Neural progenitor cell (in vitro differentiated cells): ENCODE results near the gene SLC1A1. TPM values are rescaled to one million over a fixed set of nuclear protein-coding genes. Genes with fewer than 3 reads are reported as not detected.
"Not testable (repeated sequence)": the region's sequence is repeated elsewhere in the genome, so short reads cannot be mapped to it uniquely, and the experiment has no call there.

Source experiments
- DNase-seq: peaks from one replicate; pipeline ENCODE4 v3.0.0-alpha.2; 2016; ENCODE audit warnings: low spot score
- H2AFZ ChIP-seq: fragments of 200-600 bp; sonication (generic); replicated peaks from 2 replicates; pipeline ENCODE4 v1.6.1; 2016; ENCODE audit warnings: antibody characterized with exemption
- H3F3A ChIP-seq: fragments of 200-600 bp; sonication (generic); 2 replicates; pipeline ENCODE4 v1.6.1; 2016; ENCODE audit warnings: antibody characterized with exemption, low read depth
- H3K27ac ChIP-seq: fragments of 200-600 bp; sonication (generic); 2 replicates; pipeline ENCODE4 v1.5.1; 2016; ENCODE audit warnings: mild to moderate bottlenecking
- H3K27me3 ChIP-seq: fragments of 200-600 bp; sonication (generic); 2 replicates; pipeline ENCODE4 v1.6.1; 2016; ENCODE audit warnings: mild to moderate bottlenecking, moderate library complexity
- H3K36me3 ChIP-seq: fragments of 200-600 bp; sonication (generic); 2 replicates; pipeline ENCODE4 v1.5.1; 2016
- H3K4me1 ChIP-seq: fragments of 200-600 bp; sonication (generic); 2 replicates; pipeline ENCODE4 v1.6.1; 2016; ENCODE audit warnings: mixed run types
- H3K4me2 ChIP-seq: fragments of 200-600 bp; sonication (generic); 2 replicates; pipeline ENCODE4 v1.6.1; 2016
- H3K4me3 ChIP-seq: fragments of 200-600 bp; sonication (generic); 2 replicates; pipeline ENCODE4 v1.5.1; 2016
- H3K79me2 ChIP-seq: fragments of 200-600 bp; sonication (generic); 2 replicates; pipeline ENCODE4 v1.6.1; 2016; ENCODE audit warnings: low read depth
- H3K9ac ChIP-seq: fragments of 200-600 bp; sonication (generic); 2 replicates; pipeline ENCODE4 v1.6.1; 2016
- H3K9me3 ChIP-seq: fragments of 200-600 bp; sonication (generic); 2 replicates; pipeline ENCODE4 v1.5.1; 2016; ENCODE audit warnings: low read depth
- H4K20me1 ChIP-seq: fragments of 200-600 bp; sonication (generic); 2 replicates; pipeline ENCODE4 v1.6.1; 2016; ENCODE audit warnings: low read depth
- H3K27ac Mint-ChIP-seq: 3 replicates; pipeline ENCODE4 v1.8.0; 2021; ENCODE audit warnings: mixed read lengths
- H3K27me3 Mint-ChIP-seq: 2 replicates; pipeline ENCODE4 v1.8.0; 2022; ENCODE audit warnings: low read depth, mild to moderate bottlenecking, inconsistent platforms, moderate library complexity, mixed read lengths; ENCODE audit not compliant: insufficient read depth
- H3K36me3 Mint-ChIP-seq: 3 replicates; pipeline ENCODE4 v1.8.0; 2021; ENCODE audit warnings: mixed read lengths
- H3K4me1 Mint-ChIP-seq: 3 replicates; pipeline ENCODE4 v1.8.0; 2021; ENCODE audit warnings: mixed read lengths
- H3K4me3 Mint-ChIP-seq: 3 replicates; pipeline ENCODE4 v1.8.0; 2021; ENCODE audit warnings: mild to moderate bottlenecking, moderate library complexity, mixed read lengths
- H3K9me3 Mint-ChIP-seq: 3 replicates; pipeline ENCODE4 v1.8.0; 2020; ENCODE audit warnings: mixed read lengths
- EZH2 ChIP-seq: fragments of 200-600 bp; sonication (generic); IDR thresholded peaks from 2 replicates; pipeline ENCODE4 v1.6.1; 2017; ENCODE audit warnings: antibody characterized with exemption, mild to moderate bottlenecking, moderate library complexity
- EZH2phosphoT487 ChIP-seq: fragments of 200-600 bp; sonication (generic); IDR thresholded peaks from 2 replicates; pipeline ENCODE4 v1.6.1; 2017; ENCODE audit warnings: antibody characterized with exemption
- total RNA-seq: library from RNA; depleted of rRNA; stranded (reverse); fragments of >200 nt; gene quantifications from 2 replicates; pipeline ENCODE4 v1.2.3, GENCODE V29; 2015; ENCODE audit warnings: low replicate concordance
- TF ChIP-seq, protein P1 (sequence below): fragments of 200-600 bp; sonication (generic); IDR thresholded peaks from 2 replicates; pipeline ENCODE4 v1.5.1; 2017; ENCODE audit warnings: antibody characterized with exemption, mild to moderate bottlenecking

Gene SLC1A1
- total RNA-seq, 1 donor from 2014 or later, result 16.2 TPM

DNA sequence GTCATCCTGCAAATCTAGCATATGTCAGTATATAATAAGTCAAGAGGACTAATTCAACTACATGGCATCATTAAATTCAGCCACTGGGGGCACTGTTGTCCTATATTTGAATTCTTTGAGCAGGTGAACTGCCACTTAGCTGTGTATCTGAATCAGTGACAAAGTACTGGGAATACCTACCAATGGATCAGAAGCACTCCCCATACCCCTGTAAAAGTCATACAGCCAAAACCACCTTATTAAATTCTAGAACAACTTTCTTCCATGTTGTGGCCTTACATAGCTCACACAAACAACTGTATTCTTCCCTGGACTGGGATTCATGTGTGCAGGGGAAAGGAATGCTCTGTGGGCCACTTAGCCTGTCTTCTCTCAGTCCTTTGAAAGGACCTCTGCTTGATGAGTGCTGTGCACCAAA lies 114.4 kb downstream of the SLC1A1 start:
- no peak overlapping the region for H3K27ac Mint-ChIP-seq
- no peaks in the 10 kb centered on the region for H3K36me3 ChIP-seq
- TF ChIP-seq EZH2phosphoT487, result no peak
- TF ChIP-seq, protein P1, sequence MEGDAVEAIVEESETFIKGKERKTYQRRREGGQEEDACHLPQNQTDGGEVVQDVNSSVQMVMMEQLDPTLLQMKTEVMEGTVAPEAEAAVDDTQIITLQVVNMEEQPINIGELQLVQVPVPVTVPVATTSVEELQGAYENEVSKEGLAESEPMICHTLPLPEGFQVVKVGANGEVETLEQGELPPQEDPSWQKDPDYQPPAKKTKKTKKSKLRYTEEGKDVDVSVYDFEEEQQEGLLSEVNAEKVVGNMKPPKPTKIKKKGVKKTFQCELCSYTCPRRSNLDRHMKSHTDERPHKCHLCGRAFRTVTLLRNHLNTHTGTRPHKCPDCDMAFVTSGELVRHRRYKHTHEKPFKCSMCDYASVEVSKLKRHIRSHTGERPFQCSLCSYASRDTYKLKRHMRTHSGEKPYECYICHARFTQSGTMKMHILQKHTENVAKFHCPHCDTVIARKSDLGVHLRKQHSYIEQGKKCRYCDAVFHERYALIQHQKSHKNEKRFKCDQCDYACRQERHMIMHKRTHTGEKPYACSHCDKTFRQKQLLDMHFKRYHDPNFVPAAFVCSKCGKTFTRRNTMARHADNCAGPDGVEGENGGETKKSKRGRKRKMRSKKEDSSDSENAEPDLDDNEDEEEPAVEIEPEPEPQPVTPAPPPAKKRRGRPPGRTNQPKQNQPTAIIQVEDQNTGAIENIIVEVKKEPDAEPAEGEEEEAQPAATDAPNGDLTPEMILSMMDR, result peak; percentile 76
- TF ChIP-seq EZH2, result no peak
- H2AFZ ChIP-seq, result peak overlapping the region; percentile 82
- H3K27me3 ChIP-seq, result no peaks in the 10 kb centered on the region
- no peaks in the 10 kb centered on the region for H3K79me2 ChIP-seq
- no peaks in the 10 kb centered on the region for H3K9me3 Mint-ChIP-seq
- H3K4me3 Mint-ChIP-seq, result no peak overlapping the region
- no peak overlapping the region for H3K4me3 ChIP-seq
- H3K9me3 ChIP-seq, result no peaks in the 10 kb centered on the region
- no peak overlapping the region for H3K27ac ChIP-seq
- H3K4me1 ChIP-seq, result peaks cover 15% of the 10 kb centered on the region
- H4K20me1 ChIP-seq, result no peaks in the 10 kb centered on the region
- peaks cover 10% of the 10 kb centered on the region for H3F3A ChIP-seq
- peak; percentile 78 for DNase-seq
- no peaks in the 10 kb centered on the region for H3K4me1 Mint-ChIP-seq
- H3K36me3 Mint-ChIP-seq, result no peaks in the 10 kb centered on the region
- H3K9ac ChIP-seq, result no peak overlapping the region
- H3K4me2 ChIP-seq, result no peak overlapping the region
- no peaks in the 10 kb centered on the region for H3K27me3 Mint-ChIP-seq

DNA sequence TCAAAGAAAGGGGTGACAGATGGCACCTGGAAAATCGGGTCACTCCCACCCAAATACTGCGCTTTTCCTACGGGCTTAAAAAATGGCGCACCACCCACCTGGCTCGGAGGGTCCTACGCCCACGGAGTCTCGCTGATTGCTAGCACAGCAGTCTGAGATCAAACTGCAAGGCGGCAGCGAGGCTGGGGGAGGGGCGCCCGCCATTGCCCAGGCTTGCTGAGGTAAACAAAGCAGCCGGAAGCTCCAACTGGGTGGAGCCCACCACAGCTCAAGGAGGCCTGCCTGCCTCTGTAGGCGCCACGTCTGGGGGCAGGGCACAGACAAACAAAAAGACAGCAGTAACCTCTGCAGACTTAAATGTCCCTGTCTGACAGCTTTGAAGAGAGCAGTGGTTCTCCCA lies 115.8 kb downstream of the SLC1A1 start:
- H3K27ac ChIP-seq, H3K9me3 ChIP-seq, H3K27ac Mint-ChIP-seq, H3K4me3 ChIP-seq, H3K4me1 Mint-ChIP-seq, H3K79me2 ChIP-seq, H3K4me2 ChIP-seq, H3K4me3 Mint-ChIP-seq, H3K9ac ChIP-seq, H3K9me3 Mint-ChIP-seq, H4K20me1 ChIP-seq, DNase-seq, H3K27me3 ChIP-seq, H3K27me3 Mint-ChIP-seq, H3K36me3 Mint-ChIP-seq, H3K36me3 ChIP-seq, H2AFZ ChIP-seq, H3K4me1 ChIP-seq: not testable (repeated sequence)
- peaks cover 10% of the 10 kb centered on the region for H3F3A ChIP-seq

DNA sequence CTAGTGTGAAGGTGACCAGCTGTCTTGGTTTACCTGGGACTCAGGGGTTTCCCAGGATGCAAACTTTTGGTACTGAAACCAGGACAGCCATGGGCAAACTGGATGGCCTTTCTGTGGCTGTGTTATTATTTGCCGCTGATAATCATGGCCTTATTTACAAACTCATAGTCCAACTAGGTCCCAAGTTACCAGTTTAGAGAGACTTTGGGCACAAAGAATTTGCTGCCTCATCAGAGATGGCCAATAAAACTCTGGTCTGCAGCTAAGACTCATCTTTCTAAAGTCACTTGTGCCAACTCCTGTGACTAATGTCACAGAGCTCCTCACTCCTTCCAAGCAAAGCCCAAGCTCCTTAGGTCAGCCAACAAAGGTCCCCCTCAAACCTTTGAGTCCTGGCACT lies 124.4 kb downstream of the SLC1A1 start:
- no peaks in the 10 kb centered on the region for H4K20me1 ChIP-seq
- no peak overlapping the region for H3K4me3 ChIP-seq
- no peak overlapping the region for H3K9ac ChIP-seq
- H3K27ac ChIP-seq, result no peak overlapping the region
- peaks cover 4% of the 10 kb centered on the region for H3K4me1 ChIP-seq
- no peaks in the 10 kb centered on the region for H3F3A ChIP-seq
- TF ChIP-seq EZH2phosphoT487, result no peak
- no peak for TF ChIP-seq EZH2
- TF ChIP-seq, protein P1, result no peak
- no peak overlapping the region for H3K4me3 Mint-ChIP-seq
- no peak overlapping the region for H2AFZ ChIP-seq
- no peaks in the 10 kb centered on the region for H3K9me3 ChIP-seq
- H3K36me3 Mint-ChIP-seq, result no peaks in the 10 kb centered on the region
- H3K9me3 Mint-ChIP-seq, result no peaks in the 10 kb centered on the region
- no peaks in the 10 kb centered on the region for H3K36me3 ChIP-seq
- H3K27me3 Mint-ChIP-seq, result no peaks in the 10 kb centered on the region
- no peaks in the 10 kb centered on the region for H3K79me2 ChIP-seq
- peaks cover 3% of the 10 kb centered on the region for H3K4me1 Mint-ChIP-seq
- no peak overlapping the region for H3K4me2 ChIP-seq
- no peak overlapping the region for H3K27ac Mint-ChIP-seq
- H3K27me3 ChIP-seq, result no peaks in the 10 kb centered on the region
- no peak for DNase-seq

DNA sequence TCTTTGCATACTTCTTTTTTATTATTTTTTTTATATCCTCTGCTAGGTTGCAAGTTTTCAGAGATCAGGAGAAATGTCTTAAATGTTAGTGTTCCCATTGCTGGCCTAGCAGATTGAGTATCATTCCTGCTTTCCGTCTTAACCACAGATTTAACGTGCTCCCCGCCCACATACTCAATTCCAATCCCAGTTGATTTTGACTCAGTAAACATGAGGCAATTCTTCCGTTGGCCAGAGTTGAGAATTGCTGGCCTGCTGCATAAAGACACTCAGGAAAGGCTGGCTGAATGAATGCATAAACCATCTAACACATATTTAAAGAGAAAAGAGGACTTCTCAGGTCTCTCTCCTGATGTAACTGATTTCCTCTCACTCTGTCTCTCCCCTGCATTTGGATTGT lies 125.0 kb downstream of the SLC1A1 start:
- Histone ChIP-seq H3K79me2 (no peaks in the 10 kb centered on the region), H4K20me1 (no peaks in the 10 kb centered on the region), H3K36me3 (no peaks in the 10 kb centered on the region), H3F3A (no peaks in the 10 kb centered on the region), H3K9ac (no peak overlapping the region), H2AFZ (no peak overlapping the region), H3K4me2 (no peak overlapping the region), H3K27me3 (no peaks in the 10 kb centered on the region), H3K27ac (no peak overlapping the region), H3K4me1 (peaks cover 4% of the 10 kb centered on the region), H3K9me3 (no peaks in the 10 kb centered on the region), H3K4me3 (no peak overlapping the region)
- no peaks in the 10 kb centered on the region for H3K27me3 Mint-ChIP-seq
- peaks cover 3% of the 10 kb centered on the region for H3K4me1 Mint-ChIP-seq
- H3K9me3 Mint-ChIP-seq, result no peaks in the 10 kb centered on the region
- no peak overlapping the region for H3K27ac Mint-ChIP-seq
- TF ChIP-seq, protein P1, result no peak
- TF ChIP-seq EZH2phosphoT487 (no peak), EZH2 (no peak)
- H3K36me3 Mint-ChIP-seq, result no peaks in the 10 kb centered on the region
- DNase-seq, result no peak
- no peak overlapping the region for H3K4me3 Mint-ChIP-seq
